Activated CD8-positive, alpha-beta memory T cell treated with anti-CD3 and anti-CD28 coated beads, Interleukin-2, amount 50 U/mL, for 1 hour (primary cell): Measurements from ENCODE around the gene DDI1.
"Not testable (repeated sequence)": the region's sequence is repeated elsewhere in the genome, so short reads cannot be mapped to it uniquely, and the experiment has no call there.

Source experiments
- DNase-seq: peaks from one replicate; pipeline ENCODE4 v3.0.0-alpha.2; 2020; ENCODE audit errors: extremely low read depth

DDI1 gene

GRCh38 chr11:104041792-104042191 lies 5.4 kb downstream of the DDI1 start:
- DNase-seq: no peak

DNA sequence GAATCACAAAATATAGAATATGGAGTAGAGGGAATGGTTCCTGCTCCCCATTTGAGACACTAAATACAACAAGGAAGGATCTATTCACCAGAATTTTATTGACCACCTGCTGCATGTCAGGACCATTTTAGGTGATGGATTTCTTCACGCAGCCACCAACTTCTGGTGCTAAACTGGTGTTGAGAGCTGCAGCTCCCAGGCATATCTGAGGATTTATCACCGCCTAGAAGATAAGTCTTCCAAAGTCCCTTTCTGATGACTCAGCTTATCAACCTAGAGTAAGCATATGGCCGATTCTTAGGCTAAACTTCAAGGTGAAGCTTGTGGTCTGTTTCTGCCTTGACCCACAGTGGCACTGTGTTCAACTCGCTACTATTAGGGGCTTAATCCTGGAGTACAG lies 6.7 kb downstream of the DDI1 start:
- no peak for DNase-seq

DNA sequence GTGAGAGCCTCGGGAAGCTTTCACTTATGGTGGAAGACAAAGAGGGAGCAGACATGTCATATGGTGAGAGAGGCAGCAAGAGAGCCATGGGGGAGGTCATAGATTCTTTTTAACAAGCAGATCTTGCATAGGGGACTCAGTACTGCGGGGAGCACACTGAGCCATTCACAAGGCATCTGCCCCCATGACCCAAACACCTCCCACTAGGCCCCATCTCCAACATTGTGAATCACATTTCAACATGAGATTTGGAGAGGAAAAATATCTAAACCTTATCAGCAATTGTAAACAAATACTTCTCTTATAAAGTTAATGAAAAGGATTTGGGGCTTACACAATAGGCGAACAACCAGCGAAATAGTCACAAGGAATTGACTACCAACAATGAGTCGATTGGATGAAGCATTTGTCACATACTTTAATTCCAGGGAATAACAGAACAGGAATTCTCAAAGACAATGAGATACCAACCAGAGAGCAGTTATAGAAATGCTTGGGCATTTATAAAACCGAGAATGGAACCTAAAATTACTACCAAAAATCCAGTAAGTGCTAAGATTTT lies 7.3 kb downstream of the DDI1 start:
- no peak for DNase-seq

- DNase-seq: no peak
These were observed 9.9 kb downstream of the DDI1 start for GRCh38 chr11:104046331-104046730.

- DNase-seq: not testable (repeated sequence)
These were observed 10.4 kb downstream of the DDI1 start for GRCh38 chr11:104046858-104047257.

- no peak for DNase-seq
These were observed 12.7 kb downstream of the DDI1 start for GRCh38 chr11:104049116-104049515.

- no peak for DNase-seq
These were observed 15.3 kb downstream of the DDI1 start for GRCh38 chr11:104051778-104052177.

DNA sequence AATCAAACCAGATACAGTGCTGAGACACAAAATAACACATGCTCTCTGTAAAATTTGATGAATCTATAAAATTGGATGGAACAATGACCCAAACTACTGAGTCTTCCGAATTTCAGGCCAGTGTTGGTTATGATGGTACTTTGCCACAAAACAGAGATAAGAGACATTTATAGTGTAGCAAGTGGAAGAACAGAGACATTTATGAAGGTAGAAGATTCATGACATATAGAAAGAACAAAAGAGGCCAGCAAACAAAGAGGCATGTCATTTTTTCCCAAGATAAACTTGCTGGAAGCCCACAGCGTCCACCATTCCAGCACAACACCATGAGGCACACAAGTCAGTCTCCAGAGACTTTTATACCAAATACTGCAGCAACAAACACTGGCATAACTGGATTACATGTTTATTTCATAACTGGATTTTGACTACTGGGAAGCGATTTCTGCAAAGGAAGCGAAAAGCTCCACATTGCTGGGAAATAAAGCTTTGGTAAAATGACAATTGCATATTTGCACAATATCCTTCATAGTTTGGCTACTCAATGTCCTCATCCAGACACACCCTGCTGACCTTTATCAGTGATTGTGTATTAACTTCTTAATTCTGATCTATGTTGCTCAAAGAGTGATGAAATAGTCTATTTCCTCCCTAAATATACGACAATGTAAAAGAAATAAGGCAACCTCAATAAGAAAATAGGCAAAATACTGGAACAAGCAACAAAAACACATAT lies 17.5 kb downstream of the DDI1 start:
- no peak for DNase-seq

DNA sequence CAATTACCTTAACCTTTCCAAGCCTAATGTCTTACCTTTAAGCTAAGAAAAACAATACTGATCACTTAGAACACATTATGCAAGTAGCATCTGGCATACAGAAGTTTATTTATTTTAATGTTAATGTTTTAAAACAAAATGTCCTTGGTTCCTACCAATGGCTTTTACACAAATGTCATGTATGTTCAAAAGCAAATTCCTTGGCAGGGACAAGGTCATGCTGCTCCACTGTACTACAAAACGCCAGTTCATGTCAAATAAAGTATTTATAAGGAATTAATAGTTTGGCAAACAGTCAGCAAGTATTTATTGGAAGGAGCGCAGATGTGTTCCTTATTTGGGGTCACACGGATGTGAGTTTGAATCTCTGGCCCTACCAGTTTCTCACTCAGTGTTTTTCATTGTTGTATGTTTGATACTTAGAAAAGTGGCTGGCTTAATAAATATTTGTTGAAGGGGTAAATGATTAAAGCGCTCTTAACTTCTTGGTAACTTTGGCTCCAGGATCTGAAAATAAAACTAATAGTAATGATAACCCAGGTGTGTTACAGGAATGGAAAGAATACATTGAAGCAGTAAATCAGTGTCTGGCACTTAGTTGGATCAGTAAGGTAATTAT lies 18.6 kb downstream of the DDI1 start:
- DNase-seq: no peak

DNA sequence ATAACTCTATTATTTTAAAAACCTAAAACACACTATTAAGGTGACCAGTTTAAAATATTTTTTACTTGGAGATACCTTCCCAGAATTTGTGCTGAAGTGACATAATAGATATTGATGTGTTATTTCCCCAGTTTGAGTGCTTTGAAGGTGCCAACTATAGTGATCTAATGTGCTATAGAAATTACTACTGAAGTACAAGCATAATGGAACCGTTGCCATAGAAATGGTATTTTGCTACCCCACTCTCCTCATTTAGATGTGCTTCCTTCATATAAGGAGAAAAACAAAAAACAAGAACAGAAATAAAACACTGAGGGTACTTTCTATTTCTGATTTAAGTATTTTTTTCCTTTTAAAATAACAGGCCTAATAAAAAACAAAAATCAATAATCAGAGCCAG lies 19.2 kb downstream of the DDI1 start:
- DNase-seq: no peak

DNA sequence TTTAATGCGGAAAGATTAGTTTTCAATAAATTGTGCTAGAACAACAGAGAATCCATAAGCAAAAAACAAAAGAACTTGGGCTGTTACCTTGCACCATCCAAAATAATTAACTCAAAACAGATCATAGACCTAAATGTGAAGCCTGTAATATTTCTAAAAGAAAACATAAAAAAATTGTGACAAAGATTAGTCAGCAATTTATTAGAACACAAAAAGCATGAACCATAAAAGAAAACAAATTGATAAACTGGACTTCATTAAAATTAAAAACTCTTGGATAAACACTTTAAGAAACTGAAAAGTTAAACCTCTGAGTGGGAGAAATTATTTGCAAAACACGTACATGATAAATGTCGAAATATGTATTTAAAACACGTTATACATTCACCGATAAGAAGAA lies 21.5 kb downstream of the DDI1 start:
- no peak for DNase-seq

- no peak for DNase-seq
These were observed 22.2 kb downstream of the DDI1 start for GRCh38 chr11:104058680-104059079.

- no peak for DNase-seq
These were observed 23.8 kb downstream of the DDI1 start for GRCh38 chr11:104060004-104060794.

- DNase-seq: no peak
These were observed 24.4 kb downstream of the DDI1 start for GRCh38 chr11:104060820-104061219.

DNA sequence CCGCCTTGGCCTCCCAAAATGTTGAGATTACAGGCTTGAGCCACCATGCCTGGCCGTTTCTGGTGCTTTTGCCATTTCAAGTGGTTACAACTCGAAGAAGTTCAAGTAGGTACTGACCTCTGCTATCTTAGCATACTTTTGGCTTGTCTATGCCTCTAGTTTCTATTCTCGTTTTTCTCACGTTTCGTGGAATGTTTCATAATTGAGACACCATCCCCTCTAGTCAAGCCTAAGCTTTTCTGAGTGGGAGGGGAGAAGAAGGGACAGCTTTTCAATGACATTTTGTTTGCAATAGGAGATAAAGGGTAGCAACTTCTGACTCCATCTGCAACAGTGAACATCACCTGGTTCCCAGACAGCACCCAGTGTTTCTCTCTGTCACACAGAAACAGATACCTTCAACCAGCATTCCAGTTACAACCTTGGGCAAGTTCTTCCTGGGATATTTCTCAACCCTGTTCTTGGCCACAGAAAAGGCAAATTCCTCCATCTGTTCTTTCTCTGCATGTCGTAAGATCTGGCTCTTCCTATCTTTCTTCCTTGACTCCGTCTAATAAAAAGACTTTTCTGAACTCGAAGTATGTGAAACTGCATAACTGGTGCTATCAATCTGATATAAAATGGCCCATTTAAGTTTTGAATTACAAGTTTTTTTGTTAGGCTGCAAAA lies 25.5 kb downstream of the DDI1 start:
- DNase-seq: no peak

GRCh38 chr11:104064034-104064630 lies 27.7 kb downstream of the DDI1 start:
- no peak for DNase-seq

DNA sequence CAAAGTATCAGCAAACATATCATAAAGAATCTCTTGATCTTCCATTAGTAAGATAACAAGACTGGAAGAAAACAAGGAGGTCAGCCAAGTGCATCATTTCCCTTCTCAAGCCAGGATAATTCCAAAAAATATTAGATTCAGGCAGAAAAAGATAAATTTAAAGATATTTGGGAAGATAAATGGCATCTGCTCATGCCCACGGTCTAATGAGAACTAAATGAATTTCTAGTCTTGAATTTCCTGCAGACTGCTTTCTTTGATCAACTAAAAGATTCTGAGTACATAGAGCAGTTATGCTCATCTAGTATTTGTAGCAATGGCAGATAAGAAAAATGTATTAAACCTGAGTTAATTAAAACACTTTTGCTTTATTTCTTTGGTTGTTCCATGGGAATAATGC lies 31.1 kb downstream of the DDI1 start:
- no peak for DNase-seq

GRCh38 chr11:104073950-104074705 lies 37.7 kb downstream of the DDI1 start:
- no peak for DNase-seq

DNA sequence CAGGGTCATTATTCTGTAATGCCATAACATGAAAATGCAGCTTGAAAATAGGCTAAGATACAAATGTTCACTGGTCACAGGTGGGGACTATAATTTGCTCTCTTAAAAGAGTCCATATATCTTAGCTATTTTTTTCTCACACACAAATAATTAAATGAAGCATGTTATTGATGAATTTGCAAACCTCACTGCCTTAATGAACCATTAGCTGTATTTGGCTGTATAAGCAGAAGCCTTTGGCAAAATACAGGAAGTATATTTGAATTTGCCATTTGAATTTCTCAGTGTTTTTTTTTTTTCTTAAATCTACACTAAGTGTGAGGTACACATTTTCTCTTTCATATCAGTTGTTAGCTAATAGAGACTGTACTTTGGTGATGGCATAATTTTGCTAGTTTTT lies 38.7 kb downstream of the DDI1 start:
- no peak for DNase-seq

GRCh38 chr11:104075706-104076105 lies 39.3 kb downstream of the DDI1 start:
- no peak for DNase-seq

DNA sequence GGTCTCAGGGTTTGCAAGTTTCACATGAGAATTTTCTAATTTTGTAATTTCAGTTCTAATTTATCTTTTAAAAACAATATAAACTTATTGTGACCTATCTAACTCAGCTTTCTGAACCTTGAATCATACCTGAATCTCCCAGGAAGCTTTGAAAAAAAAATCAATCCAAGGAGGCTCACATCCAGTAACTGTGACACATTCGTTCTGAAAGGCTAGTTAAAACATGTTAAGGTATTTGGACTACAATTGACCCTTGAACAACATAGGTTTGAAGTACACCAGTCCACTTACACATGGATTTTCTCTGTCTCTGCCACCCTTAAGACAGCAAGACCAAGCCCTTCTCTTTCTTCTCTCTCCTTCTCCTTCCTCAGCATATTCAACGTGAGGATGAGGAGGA lies 40.0 kb downstream of the DDI1 start:
- DNase-seq: no peak
